Hepatocyte (in vitro differentiated cells): ENCODE results near the gene PCGF3.

Experiments used
- EZH2 ChIP-seq: fragments of 200-600 bp; sonication (generic); IDR thresholded peaks from 2 replicates; pipeline ENCODE4 v1.6.1; 2016; ENCODE audit warnings: antibody characterized with exemption, mild to moderate bottlenecking, borderline replicate concordance
- EZH2phosphoT487 ChIP-seq: fragments of 200-600 bp; sonication (generic); IDR thresholded peaks from one replicate; pipeline ENCODE4 v1.6.1; 2018; ENCODE audit warnings: antibody characterized with exemption, mild to moderate bottlenecking, low read depth, moderate library complexity; ENCODE audit not compliant: unreplicated experiment, severe bottlenecking
- TF ChIP-seq, protein P1 (sequence below): fragments of 200-600 bp; sonication (generic); IDR thresholded peaks from 2 replicates; pipeline ENCODE4 v1.5.1; 2016; ENCODE audit warnings: antibody characterized with exemption, mild to moderate bottlenecking; ENCODE audit not compliant: poor library complexity

DNA sequence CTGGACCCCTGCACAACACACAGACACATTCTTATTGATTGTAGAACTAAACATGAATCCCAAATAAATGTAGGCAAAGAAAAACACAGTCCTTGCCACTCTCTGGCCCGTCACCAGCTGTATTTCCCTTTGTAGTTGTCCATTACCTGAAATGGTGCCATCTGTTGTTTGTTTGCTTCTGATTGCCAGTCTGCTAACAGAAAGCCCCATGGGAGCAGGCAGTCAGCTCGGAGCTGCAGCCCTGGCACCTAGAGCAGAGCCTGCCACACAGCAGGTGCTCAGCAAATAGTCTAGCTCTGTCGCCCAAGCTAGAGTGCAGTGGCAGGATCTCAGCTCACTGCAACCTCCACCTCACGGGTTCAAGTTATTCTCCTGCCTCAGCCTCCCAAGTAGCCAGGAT, 91.4 kb downstream of the PCGF3 start:
- TF ChIP-seq, protein P1, sequence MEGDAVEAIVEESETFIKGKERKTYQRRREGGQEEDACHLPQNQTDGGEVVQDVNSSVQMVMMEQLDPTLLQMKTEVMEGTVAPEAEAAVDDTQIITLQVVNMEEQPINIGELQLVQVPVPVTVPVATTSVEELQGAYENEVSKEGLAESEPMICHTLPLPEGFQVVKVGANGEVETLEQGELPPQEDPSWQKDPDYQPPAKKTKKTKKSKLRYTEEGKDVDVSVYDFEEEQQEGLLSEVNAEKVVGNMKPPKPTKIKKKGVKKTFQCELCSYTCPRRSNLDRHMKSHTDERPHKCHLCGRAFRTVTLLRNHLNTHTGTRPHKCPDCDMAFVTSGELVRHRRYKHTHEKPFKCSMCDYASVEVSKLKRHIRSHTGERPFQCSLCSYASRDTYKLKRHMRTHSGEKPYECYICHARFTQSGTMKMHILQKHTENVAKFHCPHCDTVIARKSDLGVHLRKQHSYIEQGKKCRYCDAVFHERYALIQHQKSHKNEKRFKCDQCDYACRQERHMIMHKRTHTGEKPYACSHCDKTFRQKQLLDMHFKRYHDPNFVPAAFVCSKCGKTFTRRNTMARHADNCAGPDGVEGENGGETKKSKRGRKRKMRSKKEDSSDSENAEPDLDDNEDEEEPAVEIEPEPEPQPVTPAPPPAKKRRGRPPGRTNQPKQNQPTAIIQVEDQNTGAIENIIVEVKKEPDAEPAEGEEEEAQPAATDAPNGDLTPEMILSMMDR = no peak
- TF ChIP-seq EZH2phosphoT487 (no peak), EZH2 (no peak)
